Measurements from ENCODE around the gene CDC42EP5.

DNA sequence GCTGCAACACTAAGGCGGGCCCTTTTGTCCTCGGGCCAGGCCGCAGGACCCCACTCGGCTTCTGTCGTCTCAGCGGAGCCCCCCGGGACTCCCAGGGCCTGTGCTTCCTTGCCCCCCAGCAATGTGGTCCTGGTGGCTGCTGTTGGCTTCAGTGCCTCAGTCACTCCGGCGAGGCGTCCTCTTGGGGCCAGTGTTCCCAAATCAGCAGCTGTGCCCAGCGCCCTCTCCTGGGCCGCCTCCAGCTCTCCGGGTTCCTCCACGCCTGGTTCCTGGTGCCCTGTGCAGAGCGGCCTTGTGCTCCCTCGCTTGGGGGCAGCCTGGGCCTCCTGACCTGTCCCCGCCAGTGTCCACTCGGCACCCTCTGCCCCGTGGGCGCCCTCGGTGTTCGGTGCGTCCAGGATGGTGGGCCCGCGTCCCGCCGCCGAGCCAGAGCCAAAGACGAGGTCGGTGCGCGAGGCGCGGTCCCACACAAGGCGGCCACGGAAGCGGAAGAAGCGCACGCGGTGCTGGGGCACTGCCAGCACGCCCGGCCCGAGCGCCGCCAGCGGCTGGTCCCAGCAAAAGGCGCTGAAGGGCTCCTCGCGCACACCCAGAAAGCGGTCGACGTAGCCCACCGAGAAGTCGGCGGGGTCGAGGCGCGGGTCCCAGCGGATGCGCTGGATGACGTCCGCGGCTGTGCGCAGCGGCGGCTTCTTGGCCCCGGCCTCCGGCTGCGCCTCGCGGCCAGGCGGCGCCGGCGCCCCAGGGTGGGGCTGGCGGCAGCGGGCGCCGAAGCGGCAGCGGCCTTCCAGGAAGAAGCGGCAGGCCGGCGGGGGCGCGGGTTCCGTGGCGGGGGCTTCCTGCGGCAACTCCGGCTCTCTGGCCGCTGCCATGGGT is 10.2 kb downstream of the CDC42EP5 start:
- TF ChIP-seq, protein P1, sequence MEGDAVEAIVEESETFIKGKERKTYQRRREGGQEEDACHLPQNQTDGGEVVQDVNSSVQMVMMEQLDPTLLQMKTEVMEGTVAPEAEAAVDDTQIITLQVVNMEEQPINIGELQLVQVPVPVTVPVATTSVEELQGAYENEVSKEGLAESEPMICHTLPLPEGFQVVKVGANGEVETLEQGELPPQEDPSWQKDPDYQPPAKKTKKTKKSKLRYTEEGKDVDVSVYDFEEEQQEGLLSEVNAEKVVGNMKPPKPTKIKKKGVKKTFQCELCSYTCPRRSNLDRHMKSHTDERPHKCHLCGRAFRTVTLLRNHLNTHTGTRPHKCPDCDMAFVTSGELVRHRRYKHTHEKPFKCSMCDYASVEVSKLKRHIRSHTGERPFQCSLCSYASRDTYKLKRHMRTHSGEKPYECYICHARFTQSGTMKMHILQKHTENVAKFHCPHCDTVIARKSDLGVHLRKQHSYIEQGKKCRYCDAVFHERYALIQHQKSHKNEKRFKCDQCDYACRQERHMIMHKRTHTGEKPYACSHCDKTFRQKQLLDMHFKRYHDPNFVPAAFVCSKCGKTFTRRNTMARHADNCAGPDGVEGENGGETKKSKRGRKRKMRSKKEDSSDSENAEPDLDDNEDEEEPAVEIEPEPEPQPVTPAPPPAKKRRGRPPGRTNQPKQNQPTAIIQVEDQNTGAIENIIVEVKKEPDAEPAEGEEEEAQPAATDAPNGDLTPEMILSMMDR (conservative IDR thresholded peaks at IDR 0.05) = peak; percentile 55; the same call in 1 of the 2 replicates
- TF ChIP-seq EZH2 (IDR thresholded peaks at IDR 0.05; ENCODE audit: low read depth) = no peak

Data from PC-9 (cell line).